NCI-H524 (cell line): Measurements from ENCODE around the gene STK11.

Source experiments
- DNase-seq, 2 experiments: peaks; one replicate each; lab custom pipeline; 2025; lab: John Stamatoyannopoulos, UW

Gene STK11

DNA sequence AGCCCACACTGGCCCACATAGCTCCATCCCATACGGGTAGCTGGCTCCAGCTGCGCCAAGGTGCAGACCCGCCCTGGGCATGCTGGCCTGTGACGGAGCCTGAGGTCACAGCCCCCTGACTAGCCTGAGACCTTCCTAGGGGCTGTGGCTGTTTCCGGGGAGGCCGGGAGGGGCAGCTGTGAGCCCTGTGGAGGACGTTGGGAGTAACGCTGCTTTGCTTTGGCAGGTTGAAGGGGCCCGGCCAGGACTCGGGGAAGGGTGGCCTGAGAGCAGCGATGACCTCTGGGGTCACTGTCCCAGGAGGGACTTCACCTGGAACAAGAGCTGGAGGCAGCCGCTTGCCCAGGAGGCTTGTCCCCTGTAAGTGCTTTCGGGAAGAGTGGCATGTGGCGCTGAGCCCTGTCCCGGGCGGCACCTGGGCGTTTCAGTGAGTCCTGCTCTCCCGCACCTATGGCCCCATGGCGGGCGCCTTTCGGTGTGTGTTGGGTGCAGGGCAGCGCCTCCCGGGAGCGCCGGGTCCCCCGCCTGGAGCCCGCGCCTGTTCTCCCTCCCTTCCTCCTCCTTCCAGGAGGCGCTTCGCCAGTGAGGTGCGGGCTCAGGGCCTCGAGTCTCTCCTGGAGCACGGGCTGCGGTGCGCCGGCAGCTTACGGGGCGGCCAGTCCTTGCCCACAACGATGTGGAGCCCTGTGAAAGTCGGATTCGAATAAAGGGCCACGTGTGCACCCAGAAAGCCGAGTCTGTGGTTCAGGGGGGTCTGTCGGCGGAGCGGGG lies 68.7 kb downstream of the STK11 start:
- no peak for DNase-seq

DNA sequence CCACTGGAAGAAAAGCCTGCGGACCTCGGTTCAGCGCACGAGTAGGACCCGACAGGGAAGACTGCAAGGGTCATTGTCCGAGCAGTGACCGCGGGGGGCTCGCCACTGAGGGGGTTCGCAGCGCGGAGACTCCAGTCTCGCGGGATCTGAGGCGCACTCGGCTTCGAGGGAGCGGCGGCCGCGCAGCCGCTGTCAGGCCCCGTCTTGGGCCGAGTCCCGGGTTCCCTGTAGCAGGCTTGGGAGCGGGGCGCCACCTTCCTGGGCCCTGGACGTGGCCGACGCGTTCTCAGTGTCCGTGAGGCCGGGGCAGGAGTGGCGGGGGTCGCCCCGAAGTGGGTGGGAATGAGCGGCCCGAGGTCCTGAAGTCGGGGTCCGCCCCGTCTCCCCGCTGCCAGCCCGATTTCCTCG lies 69.3 kb downstream of the STK11 start:
- DNase-seq: no peak

DNA sequence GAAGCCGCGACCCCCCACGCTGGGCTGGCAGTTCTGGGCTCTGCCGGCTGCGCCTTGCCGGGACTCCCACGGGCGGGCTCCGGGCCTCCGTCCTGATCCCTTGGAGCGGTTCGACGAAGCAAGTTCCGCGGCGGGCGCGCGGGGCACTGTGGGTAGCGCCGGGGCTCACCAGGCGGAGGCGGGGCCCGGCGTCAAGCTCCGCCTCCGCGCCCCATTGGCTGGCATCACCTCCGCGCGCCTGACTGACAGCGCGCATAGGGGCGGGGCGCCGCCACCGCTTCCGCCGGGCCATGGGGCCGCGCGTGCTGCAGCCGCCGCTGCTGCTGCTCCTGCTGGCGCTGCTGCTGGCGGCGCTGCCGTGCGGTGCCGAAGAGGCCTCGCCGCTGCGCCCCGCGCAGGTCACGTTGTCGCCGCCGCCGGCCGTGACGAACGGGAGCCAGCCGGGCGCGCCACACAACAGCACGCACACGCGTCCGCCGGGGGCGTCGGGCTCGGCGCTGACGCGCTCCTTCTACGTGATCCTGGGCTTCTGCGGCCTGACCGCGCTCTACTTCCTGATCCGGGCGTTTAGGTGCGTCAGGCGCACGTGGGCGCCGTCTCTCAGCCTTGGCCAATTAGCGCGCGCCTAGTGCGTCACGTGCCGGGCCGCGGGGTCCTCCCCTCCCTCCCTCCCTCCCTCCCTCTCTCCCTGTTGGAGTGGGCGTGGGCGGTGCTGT lies 69.8 kb downstream of the STK11 start, which contains the start of gene FAM174C:
FAM174C (plus strand) TSS at position 271 of the 716 bp plus-strand sequence; CDS start at position 291, 20 bp downstream.
- peak; percentile 92 to 96 for DNase-seq

DNA sequence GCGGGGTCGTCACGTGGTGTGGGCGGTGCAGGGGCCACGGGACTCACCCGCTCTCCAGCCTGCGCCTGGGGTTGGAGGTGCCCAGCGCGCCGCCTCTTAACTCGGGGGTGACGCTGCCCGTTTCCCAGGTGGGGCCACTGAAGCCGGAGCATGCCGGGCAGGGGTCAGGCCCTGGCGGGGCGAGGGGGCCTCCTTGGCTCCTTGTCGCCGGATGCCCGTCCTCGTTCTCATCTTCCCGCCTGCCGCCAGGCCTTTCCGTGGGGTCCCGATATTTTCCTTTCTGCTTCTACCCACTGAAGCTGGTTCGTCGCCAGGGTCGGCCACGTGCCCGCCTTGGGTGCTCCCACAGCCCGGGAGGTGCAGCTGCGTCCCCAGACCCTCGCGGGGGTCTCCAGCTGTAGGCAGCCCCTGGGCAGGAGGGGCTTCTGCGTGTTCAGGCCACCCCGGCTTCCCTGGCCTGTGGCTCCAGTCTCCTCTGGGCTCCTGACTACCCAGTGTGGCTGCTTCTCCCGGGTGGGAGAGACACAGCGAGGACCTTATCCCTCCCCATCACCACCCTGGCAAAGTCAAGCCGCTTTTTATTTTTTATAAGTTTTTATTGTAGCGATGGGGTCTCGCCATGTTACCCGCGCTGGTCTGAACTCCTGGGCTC lies 70.5 kb downstream of the STK11 start:
- DNase-seq: no peak

DNA sequence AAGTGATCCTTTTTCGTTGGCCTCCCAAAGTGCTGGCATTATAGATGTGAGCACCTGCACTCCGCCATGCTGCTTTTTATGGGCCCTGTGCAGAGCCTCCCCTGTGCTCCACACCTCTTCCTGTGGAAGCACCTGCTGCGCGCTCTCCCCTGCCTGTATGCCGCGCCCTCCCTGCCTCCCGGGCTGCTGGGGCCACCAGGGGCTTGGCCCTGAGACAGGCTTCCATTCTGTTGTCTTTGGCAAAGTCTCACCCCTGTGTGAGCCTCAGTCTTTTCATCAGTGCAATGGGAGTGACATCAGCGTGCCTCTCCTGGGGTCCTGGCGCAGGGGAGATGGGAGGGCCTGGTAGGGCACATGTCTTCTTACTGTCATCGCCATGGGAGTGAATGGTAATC lies 71.0 kb downstream of the STK11 start:
- no peak for DNase-seq

DNA sequence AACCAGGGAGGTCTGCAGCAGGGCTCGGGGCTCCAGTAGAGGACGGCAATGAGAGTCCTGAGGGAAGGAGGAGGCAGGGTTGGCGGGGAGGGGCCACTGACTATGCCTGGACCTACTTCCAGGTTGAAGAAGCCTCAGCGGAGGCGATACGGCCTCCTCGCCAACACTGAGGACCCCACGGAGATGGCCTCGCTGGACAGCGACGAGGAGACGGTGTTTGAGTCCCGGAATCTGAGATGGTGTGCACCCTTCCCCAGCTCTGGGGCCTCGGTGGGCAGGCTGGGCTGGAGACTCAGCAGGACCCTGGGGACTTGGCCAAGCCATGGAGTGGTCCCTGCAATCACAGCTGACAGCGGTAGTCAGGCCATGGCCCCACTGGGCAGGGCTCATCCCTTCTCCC lies 71.5 kb downstream of the STK11 start:
- no peak for DNase-seq
